C4-2B (cell line): Measurements from ENCODE around the gene NRARP.

Experiments used
- H3K27ac ChIP-seq: fragments of 450-650 bp; 2 replicates; pipeline ENCODE4 v1.5.1; 2017
- CTCF ChIP-seq: fragments of 450-650 bp; conservative IDR thresholded peaks from 2 replicates; pipeline ENCODE4 v1.5.1; 2017; ENCODE audit warnings: mild to moderate bottlenecking
- ZFX ChIP-seq: fragments of 450-650 bp; IDR thresholded peaks from 2 replicates; pipeline ENCODE4 v1.6.1; 2017

NRARP gene

GRCh38 chr9:137293094-137293481 is 9.0 kb downstream of the NRARP start:
- TF ChIP-seq ZFX (no peak), CTCF (no peak)
- no peak overlapping the region for H3K27ac ChIP-seq

GRCh38 chr9:137286975-137287383 is 15.1 kb downstream of the NRARP start:
- H3K27ac ChIP-seq, result no peak overlapping the region
- peak; percentile 87 for TF ChIP-seq CTCF
- TF ChIP-seq ZFX, result no peak

GRCh38 chr9:137281345-137282116 is 20.5 kb downstream of the NRARP start:
- no peak for TF ChIP-seq ZFX
- TF ChIP-seq CTCF, result no peak
- no peak overlapping the region for H3K27ac ChIP-seq

- H3K27ac ChIP-seq, result no peak overlapping the region
- no peak for TF ChIP-seq CTCF
- TF ChIP-seq ZFX, result no peak
Observed at GRCh38 chr9:137280474-137281344, 21.4 kb downstream of the NRARP start.

- no peak for TF ChIP-seq ZFX
- no peak for TF ChIP-seq CTCF
- H3K27ac ChIP-seq, result no peak overlapping the region
Observed at GRCh38 chr9:137279741-137280473, 22.2 kb downstream of the NRARP start.

GRCh38 chr9:137278721-137279711 is 23.1 kb downstream of the NRARP start:
- TF ChIP-seq CTCF, result no peak
- TF ChIP-seq ZFX, result no peak
- no peak overlapping the region for H3K27ac ChIP-seq
